Vein endothelial cell (primary cell): ENCODE results near the gene NRCAM. TPM values are rescaled to one million over a fixed set of nuclear protein-coding genes. Genes with fewer than 3 reads are reported as not detected.

Experiments used
- total RNA-seq: library from RNA; depleted of rRNA; stranded (reverse); fragments of >200 nt; gene quantifications from 2 replicates; pipeline ENCODE4 v1.2.3, GENCODE V29; 2012

NRCAM gene
- 62.4 and 85.1 TPM in 2 replicates for total RNA-seq

GRCh38 chr7:108455998-108456677 is at the start of gene NRCAM:
Gene NRCAM, minus strand, starts transcription at chr7:108456436. Its CDS starts 216,372 bp downstream, at chr7:108240064.

GRCh38 chr7:108130261-108130660 is 326.0 kb downstream of the NRCAM start, which contains the start of gene LAMB4:
Gene LAMB4, minus strand, starts transcription at chr7:108130361. Its CDS starts 7,197 bp downstream, at chr7:108123164.

Other genes with a start within 250 kb of the NRCAM start
- gene PNPLA8, start 69.7 kb upstream of the NRCAM start, total RNA-seq = 17.0 and 27.7 TPM in 2 replicates
- 17.3 and 21.0 TPM in 2 replicates for gene THAP5, start 113.3 kb upstream of the NRCAM start, total RNA-seq
- 13.1 and 14.0 TPM in 2 replicates for gene DNAJB9, start 113.4 kb upstream of the NRCAM start, total RNA-seq